K562 (cell line): ENCODE data around the gene LIPE. TPM values are rescaled to one million over a fixed set of nuclear protein-coding genes. Genes with fewer than 3 reads are reported as not detected.

Source experiments
- ARHGAP35 ChIP-seq: fragments of 450-650 bp; IDR thresholded peaks from 2 replicates; pipeline ENCODE4 v1.6.1; 2018; ENCODE audit not compliant: partially characterized antibody
- E2F6 ChIP-seq, 2 experiments: IDR thresholded peaks; 2 replicates each; pipeline ENCODE4 v1.6.1; 2011; ENCODE audit warnings: borderline replicate concordance in 1 of 2, control low read depth in 1 of 2, low read depth in 1 of 2, low read length in 1 of 2, mild to moderate bottlenecking in 1 of 2, mixed read lengths in 1 of 2, moderate library complexity in 1 of 2; ENCODE audit not compliant: insufficient read depth in 1 of 2, insufficient read length in 1 of 2, poor library complexity in 1 of 2, severe bottlenecking in 1 of 2; ENCODE audit errors: extremely low read depth in 1 of 2
- MAFG ChIP-seq: fragments of 450-650 bp; conservative IDR thresholded peaks from 2 replicates; pipeline ENCODE4 v1.6.1; 2016; ENCODE audit warnings: missing genetic modification characterization, missing compliant biosample characterization
- PML ChIP-seq: IDR thresholded peaks from 2 replicates; pipeline ENCODE4 v1.6.1; 2012; ENCODE audit warnings: low read length, inconsistent platforms
- POLR2G ChIP-seq: fragments of 200-400 bp; formaldehyde crosslinking; IDR thresholded peaks from 2 replicates; pipeline ENCODE4 v1.6.1; 2017; ENCODE audit warnings: low read depth, mild to moderate bottlenecking, antibody characterized with exemption, low read length, moderate library complexity
- RBBP5 ChIP-seq: fragments of 200-600 bp; sonication (generic); IDR thresholded peaks from 2 replicates; pipeline ENCODE4 v1.6.1; 2012; ENCODE audit warnings: borderline replicate concordance, mild to moderate bottlenecking, low read length, control low read depth, inconsistent platforms; ENCODE audit not compliant: insufficient read depth, poor library complexity, severe bottlenecking
- SP1 ChIP-seq: sonication (generic); formaldehyde crosslinking; IDR thresholded peaks from 2 replicates; pipeline ENCODE4 v1.8.1; 2022; ENCODE audit warnings: mild to moderate bottlenecking, missing genetic modification reagents
- TAF7 ChIP-seq: fragments of 450-650 bp; IDR thresholded peaks from 2 replicates; pipeline ENCODE4 v1.6.1; 2016; ENCODE audit warnings: missing genetic modification characterization, missing compliant biosample characterization
- ZBTB40 ChIP-seq, 2 experiments: fragments of 450-650 bp in 1 of 2; sonication (generic) in 1 of 2; formaldehyde crosslinking in 1 of 2; IDR thresholded peaks; 2 replicates each; pipeline versions ENCODE4 v1.7.1 to v1.9.0; 2016 to 2022; ENCODE audit warnings: inconsistent platforms in 1 of 2, mild to moderate bottlenecking in 1 of 2, missing genetic modification reagents in 1 of 2
- ZNF512 ChIP-seq: IDR thresholded peaks from 2 replicates; pipeline ENCODE4 v1.6.1; 2016; ENCODE audit warnings: missing genetic modification characterization, missing compliant biosample characterization
- ZZZ3 ChIP-seq: fragments of 450-650 bp; IDR thresholded peaks from 2 replicates; pipeline ENCODE4 v1.6.1; 2016; ENCODE audit warnings: antibody characterized with exemption, mild to moderate bottlenecking, moderate library complexity
- polyA plus RNA-seq, 8 experiments: library from polyadenylated mRNA; depleted of rRNA in 4 of 8; stranded (reverse) in 5 of 8; unstranded in 3 of 8; fragments of >200 nt; fragmentation: Nextera tagmentation in 2 of 8; fragmentation: Illumina TruSeq in 1 of 8; extraction: Ambion mirVana in 2 of 8; extraction: Trizol in 1 of 8; gene quantifications; 2 replicates each; pipeline versions ENCODE4 v1.2.1 to v1.2.3, GENCODE V29; 2011 to 2014; ENCODE audit warnings: inconsistent platforms in 1 of 8, missing spikeins in 1 of 8
- total RNA-seq, 7 experiments: library from RNA; depleted of rRNA in 6 of 7; stranded (reverse); fragments of >200 nt in 6 of 7; fragmentation: Illumina TruSeq in 2 of 7; extraction: Trizol in 2 of 7; gene quantifications; 2 replicates each; pipeline versions ENCODE4 v1.2.1 to v1.2.3, GENCODE V29; 2011 to 2021; ENCODE audit warnings: low replicate concordance in 1 of 7

LIPE gene
- total and polyA plus RNA-seq, 9 of the 15 experiments (the other 6 are each of a cell fraction or from before 2014, with no cell fraction given) = 0.22 TPM; not detected in 8

- TF ChIP-seq ZBTB40 (IDR thresholded peaks at IDR 0.05) (peak; percentile 43; the same call in 1 of the 2 replicates), ZBTB40 (CRISPR knock-in tag; IDR thresholded peaks at IDR 0.05) (no peak), TAF7 (tag) (0 out of 2 replicates have a peak, but pooled peaks have one; percentile 25), ARHGAP35 (no peak), ZNF512 (tag) (peak; percentile 60), RBBP5 (peak; percentile 73), MAFG (no peak), E2F6 (IDR thresholded peaks at IDR 0.05; ENCODE audit: borderline replicate concordance in 1 of 2, extremely low read depth in 1 of 2, insufficient read depth in 1 of 2, insufficient read length in 1 of 2, low read depth in 1 of 2, low read length in 1 of 2, poor library complexity in 1 of 2, severe bottlenecking in 1 of 2) (peak in 1 of 2 experiments; percentile 13), POLR2G (no peak), PML (no peak), SP1 (CRISPR knock-in tag) (0 out of 2 replicates have a peak, but pooled peaks have one; percentile 15), ZZZ3 (peak; percentile 47; the same call in 1 of the 2 replicates)
These were observed 29.7 kb downstream of the LIPE start (continued) for GRCh38 chr19:42397263-42398166.
